ENCODE data around the gene PDCD10. TPM values are rescaled to one million over a fixed set of nuclear protein-coding genes. Genes with fewer than 3 reads are reported as not detected.

The PDCD10 gene
- total RNA-seq, 1 experiment from 2014 or later: 84.6 TPM

DNA sequence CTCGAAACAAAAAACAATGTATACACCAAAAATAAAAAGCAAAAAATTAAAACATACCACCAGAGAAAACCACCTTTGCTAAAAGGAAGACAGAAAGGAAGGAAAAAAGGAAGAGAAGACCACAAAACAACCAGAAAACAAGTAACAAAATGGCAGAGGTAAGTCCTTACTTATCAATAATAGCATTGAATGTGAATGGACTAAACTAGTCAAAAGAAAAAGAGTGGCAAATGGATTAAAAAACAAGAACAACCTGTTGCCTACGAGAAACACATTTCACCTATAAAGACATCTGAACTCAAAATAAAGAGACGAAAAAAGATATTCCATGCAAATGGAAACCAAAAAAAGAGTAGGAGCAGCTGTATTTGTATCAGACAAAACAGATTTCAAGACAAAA is 22.2 kb downstream of the PDCD10 start:
- no peaks in the 10 kb centered on the region for H3K27me3 ChIP-seq (ENCODE audit: insufficient read depth, low read depth)
- H2AFZ ChIP-seq: no peak overlapping the region
- no peaks in the 10 kb centered on the region for H3F3A ChIP-seq (ENCODE audit: insufficient read depth, low read depth)
- POLR2A ChIA-PET (ENCODE audit: unreplicated experiment): no interaction called here
- peaks cover 22% of the 10 kb centered on the region; the same call in 1 of the 2 replicates for H3K36me3 ChIP-seq (ENCODE audit: low read depth)
- H3K4me1 ChIP-seq (replicated peaks; ENCODE audit: insufficient read depth): no peaks in the 10 kb centered on the region
- CTCF ChIA-PET: no interaction called here
- no peak overlapping the region for H3K4me2 ChIP-seq
- H3K4me3 ChIP-seq: no peak overlapping the region
- H4K20me1 ChIP-seq (ENCODE audit: insufficient read depth): peaks cover 32% of the 10 kb centered on the region
- H3K9me3 ChIP-seq (ENCODE audit: insufficient read depth, low read depth): no peaks in the 10 kb centered on the region
- no TSS peak for BruUV-seq (replicated peaks)
- H3K27ac ChIP-seq: no peak overlapping the region
- intact Hi-C loops (cut with micrococcal nuclease; ENCODE audit: unreplicated experiment): no loop called here
- DNase-seq: no peak
- H3K79me2 ChIP-seq (ENCODE audit: low read depth): peaks cover 56% of the 10 kb centered on the region
- TF ChIP-seq EZH2 (IDR thresholded peaks at IDR 0.05; ENCODE audit: low read depth): no peak
- TF ChIP-seq, protein P1, sequence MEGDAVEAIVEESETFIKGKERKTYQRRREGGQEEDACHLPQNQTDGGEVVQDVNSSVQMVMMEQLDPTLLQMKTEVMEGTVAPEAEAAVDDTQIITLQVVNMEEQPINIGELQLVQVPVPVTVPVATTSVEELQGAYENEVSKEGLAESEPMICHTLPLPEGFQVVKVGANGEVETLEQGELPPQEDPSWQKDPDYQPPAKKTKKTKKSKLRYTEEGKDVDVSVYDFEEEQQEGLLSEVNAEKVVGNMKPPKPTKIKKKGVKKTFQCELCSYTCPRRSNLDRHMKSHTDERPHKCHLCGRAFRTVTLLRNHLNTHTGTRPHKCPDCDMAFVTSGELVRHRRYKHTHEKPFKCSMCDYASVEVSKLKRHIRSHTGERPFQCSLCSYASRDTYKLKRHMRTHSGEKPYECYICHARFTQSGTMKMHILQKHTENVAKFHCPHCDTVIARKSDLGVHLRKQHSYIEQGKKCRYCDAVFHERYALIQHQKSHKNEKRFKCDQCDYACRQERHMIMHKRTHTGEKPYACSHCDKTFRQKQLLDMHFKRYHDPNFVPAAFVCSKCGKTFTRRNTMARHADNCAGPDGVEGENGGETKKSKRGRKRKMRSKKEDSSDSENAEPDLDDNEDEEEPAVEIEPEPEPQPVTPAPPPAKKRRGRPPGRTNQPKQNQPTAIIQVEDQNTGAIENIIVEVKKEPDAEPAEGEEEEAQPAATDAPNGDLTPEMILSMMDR (conservative IDR thresholded peaks at IDR 0.05): no peak
- H3K9me2 ChIP-seq (ENCODE audit: insufficient read depth): no peaks in the 10 kb centered on the region

DNA sequence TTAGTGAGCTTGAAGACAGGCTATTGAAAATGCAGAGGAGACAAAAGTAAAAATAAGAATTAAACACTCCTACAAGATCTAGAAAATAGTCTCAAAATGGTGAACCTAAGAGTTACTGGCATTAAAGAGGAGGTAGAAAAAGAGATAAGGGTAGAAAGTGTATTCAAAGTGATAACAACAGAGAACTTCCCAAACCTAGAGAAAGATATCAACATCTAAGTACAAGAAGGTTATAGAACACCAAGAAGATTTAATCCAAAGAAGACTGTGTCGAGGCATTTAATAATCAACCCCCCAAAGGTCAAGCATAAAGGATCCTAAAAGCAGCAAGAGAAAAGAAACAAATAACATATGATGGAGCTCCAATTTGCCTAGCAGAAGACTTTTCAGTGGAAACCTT is 23.3 kb downstream of the PDCD10 start:
- Histone ChIP-seq H3K4me3 (no peak overlapping the region), H3K27me3 (ENCODE audit: insufficient read depth, low read depth) (no peaks in the 10 kb centered on the region), H3K27ac (no peak overlapping the region), H3K9me2 (ENCODE audit: insufficient read depth) (no peaks in the 10 kb centered on the region), H3K36me3 (ENCODE audit: low read depth) (peaks cover 21% of the 10 kb centered on the region; the same call in 1 of the 2 replicates), H3K4me2 (no peak overlapping the region), H3K9me3 (ENCODE audit: insufficient read depth, low read depth) (no peaks in the 10 kb centered on the region), H3K79me2 (ENCODE audit: low read depth) (peaks cover 51% of the 10 kb centered on the region), H3K4me1 (replicated peaks; ENCODE audit: insufficient read depth) (no peaks in the 10 kb centered on the region), H2AFZ (no peak overlapping the region), H4K20me1 (ENCODE audit: insufficient read depth) (peaks cover 24% of the 10 kb centered on the region; the same call in 1 of the 2 replicates), H3F3A (ENCODE audit: insufficient read depth, low read depth) (no peaks in the 10 kb centered on the region)
- ChIA-PET CTCF (no interaction called here), POLR2A (ENCODE audit: unreplicated experiment) (no interaction called here)
- no peak for TF ChIP-seq EZH2 (IDR thresholded peaks at IDR 0.05; ENCODE audit: low read depth)
- TF ChIP-seq, protein P1 (conservative IDR thresholded peaks at IDR 0.05): no peak
- DNase-seq: no peak
- intact Hi-C loops (cut with micrococcal nuclease; ENCODE audit: unreplicated experiment): no loop called here
- no TSS peak for BruUV-seq (replicated peaks)

DNA sequence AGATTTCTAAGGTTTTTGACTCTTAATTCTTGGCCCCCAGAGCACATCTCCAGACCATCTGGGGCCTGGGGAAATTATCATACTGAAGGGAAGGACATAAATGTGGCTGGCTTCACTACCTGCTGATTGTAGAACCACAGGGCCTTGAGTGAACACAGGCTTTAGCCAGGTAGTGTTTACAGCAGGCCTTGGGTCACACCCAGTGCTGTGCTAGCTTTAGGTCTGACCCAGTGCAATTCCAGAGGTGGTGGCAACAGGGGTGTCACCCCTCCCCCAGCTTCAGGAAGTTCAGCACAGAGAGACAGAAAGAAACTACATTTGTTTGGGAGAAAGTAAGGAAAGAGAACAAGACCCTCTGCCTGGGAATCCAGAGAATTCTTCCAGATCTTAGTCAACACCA is 24.1 kb downstream of the PDCD10 start:
- Histone ChIP-seq H3K4me3 (no peak overlapping the region), H3F3A (ENCODE audit: insufficient read depth, low read depth) (no peaks in the 10 kb centered on the region), H3K4me2 (no peak overlapping the region), H3K9me2 (ENCODE audit: insufficient read depth) (no peaks in the 10 kb centered on the region), H3K79me2 (ENCODE audit: low read depth) (peaks cover 46% of the 10 kb centered on the region), H2AFZ (no peak overlapping the region), H3K36me3 (ENCODE audit: low read depth) (peaks cover 24% of the 10 kb centered on the region; the same call in 1 of the 2 replicates), H3K27me3 (ENCODE audit: insufficient read depth, low read depth) (no peaks in the 10 kb centered on the region), H3K4me1 (replicated peaks; ENCODE audit: insufficient read depth) (no peaks in the 10 kb centered on the region), H4K20me1 (ENCODE audit: insufficient read depth) (peaks cover 21% of the 10 kb centered on the region; the same call in 1 of the 2 replicates), H3K9me3 (ENCODE audit: insufficient read depth, low read depth) (no peaks in the 10 kb centered on the region), H3K27ac (no peak overlapping the region)
- no TSS peak for BruUV-seq (replicated peaks)
- TF ChIP-seq, protein P1 (conservative IDR thresholded peaks at IDR 0.05): no peak
- no peak for TF ChIP-seq EZH2 (IDR thresholded peaks at IDR 0.05; ENCODE audit: low read depth)
- intact Hi-C loops (cut with micrococcal nuclease; ENCODE audit: unreplicated experiment): no loop called here
- ChIA-PET CTCF (no interaction called here), POLR2A (ENCODE audit: unreplicated experiment) (no interaction called here)
- DNase-seq: no peak
